RPMI7951 (cell line): Measurements from ENCODE around the gene SKIC2. TPM values are rescaled to one million over a fixed set of nuclear protein-coding genes. Genes with fewer than 3 reads are reported as not detected.
"Not testable (repeated sequence)": the region's sequence is repeated elsewhere in the genome, so short reads cannot be mapped to it uniquely, and the experiment has no call there.

Experiments used
- DNase-seq: peaks from one replicate; pipeline ENCODE4 v3.0.0-alpha.2; 2012; ENCODE audit warnings: low read depth
- total RNA-seq: library from RNA; depleted of rRNA; stranded (reverse); fragments of >200 nt; shearing (Covaris generic); gene quantifications from 2 replicates; pipeline ENCODE4 v1.2.3, GENCODE V29; 2014; rRNA removed

SKIC2 gene
- total RNA-seq, 1 experiment from 2014 or later: 36.5 TPM

DNA sequence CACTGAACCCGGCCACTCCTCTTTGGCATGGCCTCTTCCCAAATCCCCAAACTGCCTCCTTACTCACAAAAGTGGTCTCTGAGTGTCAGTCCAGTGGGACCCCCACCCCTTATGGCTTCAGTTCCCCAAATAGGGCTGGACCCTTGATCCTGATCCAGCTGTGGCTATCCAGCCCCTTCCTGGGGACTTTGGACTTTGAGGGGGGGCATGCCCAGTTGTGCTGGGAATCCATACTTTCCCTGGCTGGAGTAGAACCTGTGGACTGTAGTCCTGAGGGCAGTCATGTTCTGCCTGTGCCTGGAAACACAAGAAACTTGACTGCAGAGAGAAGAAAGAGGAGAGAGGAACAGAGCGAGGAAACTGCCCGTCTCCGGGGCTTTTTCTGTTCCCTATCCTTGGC, 45.4 kb downstream of the SKIC2 start:
- DNase-seq: not testable (repeated sequence)

- DNase-seq: not testable (repeated sequence)
Measured at GRCh38 chr6:32004864-32005537, 46.0 kb downstream of the SKIC2 start.

DNA sequence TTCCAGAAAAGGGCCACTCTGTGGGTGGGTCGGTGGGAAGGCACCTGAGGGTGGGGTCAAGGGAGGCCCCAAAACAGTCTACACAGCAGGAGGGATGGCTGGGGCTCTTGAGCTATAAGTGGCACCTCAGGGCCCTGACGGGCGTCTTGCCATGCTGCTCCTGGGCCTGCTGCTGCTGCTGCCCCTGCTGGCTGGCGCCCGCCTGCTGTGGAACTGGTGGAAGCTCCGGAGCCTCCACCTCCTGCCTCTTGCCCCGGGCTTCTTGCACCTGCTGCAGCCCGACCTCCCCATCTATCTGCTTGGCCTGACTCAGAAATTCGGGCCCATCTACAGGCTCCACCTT, 46.5 kb downstream of the SKIC2 start:
- not testable (repeated sequence) for DNase-seq

DNA sequence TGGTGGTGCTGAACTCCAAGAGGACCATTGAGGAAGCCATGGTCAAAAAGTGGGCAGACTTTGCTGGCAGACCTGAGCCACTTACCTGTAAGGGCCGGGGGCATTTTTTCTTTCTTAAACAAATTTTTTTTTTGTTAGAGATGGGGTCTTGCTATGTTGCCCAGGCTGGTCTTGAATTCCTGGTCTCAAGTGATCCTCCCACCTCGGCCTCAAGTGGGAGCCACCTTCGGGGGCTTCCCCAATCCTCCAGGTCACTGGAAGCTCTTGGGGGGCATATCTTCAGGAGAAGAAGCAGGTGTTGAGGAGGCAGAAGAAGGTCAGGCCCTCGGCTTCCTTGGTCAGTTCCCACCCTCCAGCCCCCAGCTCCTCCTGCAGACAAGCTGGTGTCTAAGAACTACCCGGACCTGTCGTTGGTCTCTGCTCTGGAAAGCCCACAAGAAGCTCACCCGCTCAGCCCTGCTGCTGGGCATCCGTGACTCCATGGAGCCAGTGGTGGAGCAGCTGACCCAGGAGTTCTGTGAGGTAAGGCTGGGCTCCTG, 47.1 kb downstream of the SKIC2 start:
- DNase-seq: not testable (repeated sequence)

DNA sequence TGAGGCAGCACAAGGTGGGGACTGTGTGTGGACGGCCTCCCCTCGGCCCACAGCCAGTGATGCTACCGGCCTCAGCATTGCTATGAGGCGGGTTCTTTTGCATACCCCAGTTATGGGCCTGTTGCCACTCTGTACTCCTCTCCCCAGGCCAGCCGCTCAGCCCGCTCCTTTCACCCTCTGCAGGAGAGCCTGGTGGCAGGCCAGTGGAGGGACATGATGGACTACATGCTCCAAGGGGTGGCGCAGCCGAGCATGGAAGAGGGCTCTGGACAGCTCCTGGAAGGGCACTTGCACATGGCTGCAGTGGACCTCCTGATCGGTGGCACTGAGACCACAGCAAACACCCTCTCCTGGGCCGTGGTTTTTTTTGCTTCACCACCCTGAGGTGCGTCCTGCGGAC, 48.1 kb downstream of the SKIC2 start:
- DNase-seq: not testable (repeated sequence)

GRCh38 chr6:32008037-32008436, 49.1 kb downstream of the SKIC2 start:
- DNase-seq: not testable (repeated sequence)

GRCh38 chr6:32008616-32009015, 49.6 kb downstream of the SKIC2 start:
- not testable (repeated sequence) for DNase-seq

DNA sequence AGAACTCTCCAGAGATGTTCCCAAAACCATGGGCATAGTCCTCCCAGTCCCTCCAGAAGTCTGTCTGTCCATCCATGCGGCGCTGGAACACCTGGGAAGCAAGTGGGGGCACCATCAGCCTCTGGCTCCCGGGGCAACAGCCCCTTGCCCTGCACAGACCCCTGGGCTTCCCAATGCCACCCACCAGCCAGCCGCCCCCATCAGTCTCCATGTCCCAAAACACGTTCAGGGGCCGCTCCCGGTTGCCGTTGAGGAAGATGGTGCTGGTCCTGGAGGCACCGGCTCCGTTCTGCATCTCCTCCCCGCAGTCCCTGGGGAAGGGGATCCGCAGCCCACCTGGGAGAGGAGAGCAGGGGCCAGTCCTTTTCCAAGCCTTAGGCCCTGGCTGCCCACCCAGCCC, 50.6 kb downstream of the SKIC2 start:
- DNase-seq: not testable (repeated sequence)

DNA sequence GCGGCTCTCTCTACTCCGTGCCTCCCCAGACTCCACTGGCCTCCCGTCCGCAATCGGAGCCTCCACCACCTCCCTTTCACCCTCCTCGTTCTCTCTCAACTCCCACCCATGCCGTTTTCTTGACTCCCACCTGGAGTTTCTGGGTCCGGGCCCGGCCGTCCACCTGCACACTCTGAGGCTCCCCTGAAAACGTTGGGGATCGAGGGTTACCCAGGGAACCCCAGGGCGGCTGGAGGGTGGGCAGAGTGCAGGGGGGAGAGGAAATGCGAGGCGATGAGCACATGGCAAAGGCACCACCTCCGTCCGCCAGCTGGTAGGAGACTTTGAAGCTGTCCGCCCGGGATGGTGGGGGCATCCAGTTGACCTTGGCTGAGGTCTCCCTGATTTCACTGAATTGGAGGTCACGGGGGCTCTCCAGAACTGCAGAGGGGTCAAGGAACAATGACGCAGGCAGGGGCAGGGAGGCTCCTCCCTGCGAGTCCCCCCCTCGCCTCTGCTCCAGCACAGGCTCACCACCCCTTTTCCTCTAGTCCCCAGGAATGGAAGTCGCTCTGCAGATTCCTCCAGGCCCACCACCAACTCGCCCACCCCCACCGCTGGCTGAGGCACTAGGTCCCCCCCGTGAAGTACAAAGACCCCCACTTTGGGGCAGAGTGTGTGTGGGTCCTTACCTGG, 52.0 kb downstream of the SKIC2 start:
- not testable (repeated sequence) for DNase-seq

GRCh38 chr6:32012941-32013617, 54.1 kb downstream of the SKIC2 start:
- not testable (repeated sequence) for DNase-seq

DNA sequence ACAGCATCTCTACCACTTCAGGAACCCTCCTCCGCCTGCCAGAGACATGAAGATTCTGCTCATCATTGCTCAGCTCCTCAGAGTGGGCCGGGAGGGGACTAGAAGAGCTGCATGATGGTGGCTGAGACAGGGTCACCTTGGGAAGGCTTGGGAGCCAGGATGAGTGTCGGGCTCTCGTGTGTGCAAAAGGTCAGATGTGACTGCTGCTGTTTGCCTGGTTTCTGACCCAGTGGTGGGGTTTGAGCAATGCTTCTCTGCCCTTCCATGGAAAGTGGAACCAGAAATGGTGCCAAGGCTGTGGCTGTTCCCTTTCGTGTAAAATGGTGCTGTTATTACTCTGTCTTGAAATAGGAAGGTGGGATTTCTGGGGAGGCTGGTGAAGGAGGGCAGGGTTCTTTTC, 54.8 kb downstream of the SKIC2 start:
- not testable (repeated sequence) for DNase-seq

GRCh38 chr6:32014547-32014946, 55.6 kb downstream of the SKIC2 start, which contains the start of gene C4B:
Gene C4B (plus strand): TSS chr6:32014795. CDS start chr6:32014846, 51 bp downstream.
- DNase-seq: not testable (repeated sequence)

Other genes with a start within 250 kb of the SKIC2 start
- gene LY6G6D, start 243.8 kb upstream of the SKIC2 start, total RNA-seq: not detected in 2 replicates
- gene LY6G6C, start 237.4 kb upstream of the SKIC2 start, total RNA-seq: not detected in 2 replicates
- not detected in 2 replicates for gene MPIG6B, start 235.8 kb upstream of the SKIC2 start, total RNA-seq
- gene DDAH2, start 229.9 kb upstream of the SKIC2 start, total RNA-seq: 39.4 and 53.3 TPM in 2 replicates
- 1,387 and 1,552 TPM in 2 replicates for gene CLIC1, start 222.6 kb upstream of the SKIC2 start, total RNA-seq
- 14.1 and 17.8 TPM in 2 replicates for gene MSH5, start 219.2 kb upstream of the SKIC2 start, total RNA-seq
- 0.72 and 2.7 TPM in 2 replicates for gene SAPCD1, start 196.5 kb upstream of the SKIC2 start, total RNA-seq
- gene VWA7, start 181.8 kb upstream of the SKIC2 start, total RNA-seq: 0.10 and 0.36 TPM in 2 replicates
- 26.4 and 33.6 TPM in 2 replicates for gene VARS1, start 163.4 kb upstream of the SKIC2 start, total RNA-seq
- 145 and 164 TPM in 2 replicates for gene LSM2, start 152.2 kb upstream of the SKIC2 start, total RNA-seq
- 0.68 and 0.84 TPM in 2 replicates for gene HSPA1L, start 143.9 kb upstream of the SKIC2 start, total RNA-seq
- gene HSPA1A, start 143.6 kb upstream of the SKIC2 start, total RNA-seq: 141 and 155 TPM in 2 replicates
- gene HSPA1B, start 131.4 kb upstream of the SKIC2 start, total RNA-seq: 82.1 and 101 TPM in 2 replicates
- 55.3 and 66.7 TPM in 2 replicates for gene NEU1, start 96.4 kb upstream of the SKIC2 start, total RNA-seq
- gene SLC44A4, start 80.2 kb upstream of the SKIC2 start, total RNA-seq: 1.5 TPM in 1 of 2 replicates, not detected in the other
- 38.6 and 46.1 TPM in 2 replicates for gene EHMT2, start 61.5 kb upstream of the SKIC2 start, total RNA-seq
- gene ZBTB12, start 57.1 kb upstream of the SKIC2 start, total RNA-seq: 1.2 and 1.4 TPM in 2 replicates
- gene C2, start 31.5 kb upstream of the SKIC2 start, total RNA-seq: not detected in 2 replicates
- gene CFB, start 13.1 kb upstream of the SKIC2 start, total RNA-seq: 0.72 and 1.8 TPM in 2 replicates
- gene NELFE, start 204 bp upstream of the SKIC2 start, total RNA-seq: 235 and 246 TPM in 2 replicates
- gene DXO, start 13.0 kb downstream of the SKIC2 start, total RNA-seq: 21.0 and 27.8 TPM in 2 replicates
- 0.96 and 1.3 TPM in 2 replicates for gene C4A, start 22.9 kb downstream of the SKIC2 start, total RNA-seq
- gene C4B, start 55.6 kb downstream of the SKIC2 start, total RNA-seq: 0.68 and 0.72 TPM in 2 replicates
- gene CYP21A2, start 79.2 kb downstream of the SKIC2 start, total RNA-seq: not detected in 2 replicates
- 0.12 and 0.20 TPM in 2 replicates for gene TNXB, start 150.2 kb downstream of the SKIC2 start, total RNA-seq
- 20.5 and 23.5 TPM in 2 replicates for gene ATF6B, start 169.1 kb downstream of the SKIC2 start, total RNA-seq
- 14.5 and 15.2 TPM in 2 replicates for gene FKBPL, start 171.1 kb downstream of the SKIC2 start, total RNA-seq
- gene PRRT1, start 192.8 kb downstream of the SKIC2 start, total RNA-seq: 0.49 TPM in 1 of 2 replicates, not detected in the other
- 22.9 and 25.1 TPM in 2 replicates for gene PPT2, start 195.0 kb downstream of the SKIC2 start, total RNA-seq
- 0.59 and 2.8 TPM in 2 replicates for gene EGFL8, start 205.4 kb downstream of the SKIC2 start, total RNA-seq
- gene AGPAT1, start 216.9 kb downstream of the SKIC2 start, total RNA-seq: 59.4 and 82.3 TPM in 2 replicates
- gene RNF5, start 219.2 kb downstream of the SKIC2 start, total RNA-seq: 106 and 113 TPM in 2 replicates
- 0.98 and 1.6 TPM in 2 replicates for gene AGER, start 225.1 kb downstream of the SKIC2 start, total RNA-seq
- gene PBX2, start 231.0 kb downstream of the SKIC2 start, total RNA-seq: 14.4 and 15.7 TPM in 2 replicates
- gene GPSM3, start 233.5 kb downstream of the SKIC2 start, total RNA-seq: 4.1 and 5.8 TPM in 2 replicates